ENCODE results near the gene SSH2.

DNA sequence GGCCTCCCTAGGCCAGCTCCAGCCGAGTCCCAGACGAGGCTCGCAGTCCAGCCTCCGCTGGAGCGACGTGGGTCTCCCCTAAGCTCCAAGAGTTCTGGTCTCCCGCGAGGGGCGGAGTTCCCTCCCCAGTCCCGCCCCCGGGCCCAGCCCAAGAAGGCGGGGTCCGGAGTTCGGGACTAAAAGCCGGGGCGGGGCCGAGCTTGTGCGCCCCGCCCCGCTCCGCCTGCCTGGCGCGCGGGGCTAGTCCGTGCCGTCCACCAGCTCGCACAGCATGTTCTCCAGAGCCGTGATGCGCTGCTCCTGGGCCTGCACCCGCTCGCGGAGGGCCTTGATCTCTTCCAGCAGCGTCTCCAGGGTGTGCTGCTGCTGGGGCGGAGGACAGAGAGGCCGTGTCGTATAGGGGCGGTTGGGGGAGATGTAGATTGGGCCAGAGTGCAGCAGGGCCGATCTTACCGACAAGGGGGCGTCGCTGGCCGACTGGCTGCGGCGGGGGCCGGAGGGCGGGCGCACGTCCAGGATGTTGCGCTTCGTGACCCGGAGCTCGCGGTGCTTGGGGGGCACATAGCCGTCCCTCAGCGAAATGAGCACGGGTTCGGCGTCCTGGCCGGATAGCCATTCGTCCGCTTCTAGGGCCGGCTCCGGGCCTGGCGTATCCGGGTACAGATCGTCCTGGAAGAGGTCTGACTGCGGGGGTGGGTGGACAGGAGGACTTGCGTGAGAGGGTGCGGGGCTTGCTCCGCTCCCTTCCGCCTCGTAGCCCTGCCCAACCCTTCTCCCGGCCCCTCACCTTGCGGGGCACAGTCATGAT, 314.3 kb downstream of the SSH2 start:
- TF ChIP-seq, protein P1, sequence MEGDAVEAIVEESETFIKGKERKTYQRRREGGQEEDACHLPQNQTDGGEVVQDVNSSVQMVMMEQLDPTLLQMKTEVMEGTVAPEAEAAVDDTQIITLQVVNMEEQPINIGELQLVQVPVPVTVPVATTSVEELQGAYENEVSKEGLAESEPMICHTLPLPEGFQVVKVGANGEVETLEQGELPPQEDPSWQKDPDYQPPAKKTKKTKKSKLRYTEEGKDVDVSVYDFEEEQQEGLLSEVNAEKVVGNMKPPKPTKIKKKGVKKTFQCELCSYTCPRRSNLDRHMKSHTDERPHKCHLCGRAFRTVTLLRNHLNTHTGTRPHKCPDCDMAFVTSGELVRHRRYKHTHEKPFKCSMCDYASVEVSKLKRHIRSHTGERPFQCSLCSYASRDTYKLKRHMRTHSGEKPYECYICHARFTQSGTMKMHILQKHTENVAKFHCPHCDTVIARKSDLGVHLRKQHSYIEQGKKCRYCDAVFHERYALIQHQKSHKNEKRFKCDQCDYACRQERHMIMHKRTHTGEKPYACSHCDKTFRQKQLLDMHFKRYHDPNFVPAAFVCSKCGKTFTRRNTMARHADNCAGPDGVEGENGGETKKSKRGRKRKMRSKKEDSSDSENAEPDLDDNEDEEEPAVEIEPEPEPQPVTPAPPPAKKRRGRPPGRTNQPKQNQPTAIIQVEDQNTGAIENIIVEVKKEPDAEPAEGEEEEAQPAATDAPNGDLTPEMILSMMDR (IDR thresholded peaks at IDR 0.05; ENCODE audit: insufficient read depth, low read length, poor library complexity, severe bottlenecking) = no peak
- TF ChIP-seq EZH2phosphoT487 (conservative IDR thresholded peaks at IDR 0.05; ENCODE audit: low read length) = no peak

Measured in SU-DHL-6 (cell line).